ENCODE measurements around the gene ADCY10. TPM values are rescaled to one million over a fixed set of nuclear protein-coding genes. Genes with fewer than 3 reads are reported as not detected.

Gene ADCY10
- total and polyA plus RNA-seq, 9 of the 15 experiments (the other 6 are each of a cell fraction or from before 2014, with no cell fraction given): 0.08 to 0.86 (median 0.22) TPM

GRCh38 chr1:167784876-167785550, 128.9 kb downstream of the ADCY10 start (continued):
- no peak for TF ChIP-seq GMEB1 (CRISPR knock-in tag; IDR thresholded peaks at IDR 0.05)
- TF ChIP-seq ZNF140 (CRISPR knock-in tag; IDR thresholded peaks at IDR 0.05): no peak
- TF ChIP-seq GABPA (tag; conservative IDR thresholded peaks at IDR 0.05; ENCODE audit: low read depth): no peak
- no peak for TF ChIP-seq HSF4 (CRISPR knock-in tag; IDR thresholded peaks at IDR 0.05; ENCODE audit: borderline replicate concordance)

- CTCF ChIA-PET (ENCODE audit: low intra/inter-chr PET ratio): no interaction called here
- FAIRE-seq: no peak
- in situ Hi-C loops (cut with MboI): no loop called here
These were observed 131.0 kb downstream of the ADCY10 start for GRCh38 chr1:167782946-167783345.

More at GRCh38 chr1:167782946-167783345, 131.0 kb downstream of the ADCY10 start:
- Histone ChIP-seq H3K9me3 (replicated peaks; ENCODE audit: control insufficient read depth, insufficient read depth, low read depth, low read length) (no peaks in the 10 kb centered on the region), H3K9me1 (ENCODE audit: control insufficient read depth, insufficient read depth, low read length) (no peaks in the 10 kb centered on the region), H4K20me1 (replicated peaks; ENCODE audit: control insufficient read depth, insufficient read depth, low read length) (no peaks in the 10 kb centered on the region), H3K4me2 (ENCODE audit: insufficient read depth, low read length) (no peak overlapping the region), H3K79me2 (ENCODE audit: control insufficient read depth, insufficient read depth, low read length) (no peaks in the 10 kb centered on the region), H3K27me3 (ENCODE audit: control insufficient read depth in 2 of 2, insufficient read depth in 2 of 2, low read length in 2 of 2) (no peaks in the 10 kb centered on the region), H3K4me1 (replicated peaks in 1 of 2; ENCODE audit: control insufficient read depth in 2 of 2, insufficient read depth in 2 of 2, low read length in 2 of 2) (no peaks in the 10 kb centered on the region; a peak in 1 of 5 replicates), H3K9ac (ENCODE audit: insufficient read depth in 1 of 2, low read depth in 2 of 2, low read length in 2 of 2) (no peak overlapping the region), H3K27ac (ENCODE audit: extremely low read depth, low read depth, low read length) (no peak overlapping the region), H3K36me3 (ENCODE audit: control insufficient read depth, insufficient read depth, low read length) (peaks cover 38% of the 10 kb centered on the region; the same call in 2 of the 3 replicates), H3K4me3 (no peak overlapping the region), H2AFZ (ENCODE audit: low read depth, low read length) (no peak overlapping the region)
- POLR2A ChIA-PET: interaction anchor here (1.0 kb wide), 1 partner anchor 30 kb away, joined by 4 read pairs; no protein-coding TSS in a partner anchor
- intact Hi-C loops (cut with micrococcal nuclease): no loop called here
- no TSS peak for BruUV-seq (replicated peaks)
- no peak for ATAC-seq
- TF ChIP-seq KAT2B (IDR thresholded peaks at IDR 0.05; ENCODE audit: low read depth, low read length): no peak
- TF ChIP-seq POLR2A (conservative IDR thresholded peaks at IDR 0.05): no peak
- TF ChIP-seq ZNF561 (CRISPR knock-in tag; conservative IDR thresholded peaks at IDR 0.05): no peak
- TF ChIP-seq FOXK1 (CRISPR knock-in tag; IDR thresholded peaks at IDR 0.05; ENCODE audit: borderline replicate concordance): no peak
- TF ChIP-seq SREBF2 (CRISPR knock-in tag; IDR thresholded peaks at IDR 0.05): no peak
- no peak for TF ChIP-seq ZBTB7A (IDR thresholded peaks at IDR 0.05; ENCODE audit: borderline replicate concordance, control insufficient read depth, low read depth, low read length)
- TF ChIP-seq PYGO2 (tag; IDR thresholded peaks at IDR 0.05): no peak
- no peak for DNase-seq (ENCODE audit: extremely low read depth in 1 of 4, low spot score in 3 of 4)
- 100% methylated on average over 1 of the region's 1 CpG for WGBS (ENCODE audit: insufficient coverage, low coverage, missing lambda C conversion rate)
